SK-N-SH (cell line): ENCODE data around the gene WDR64.

Experiments
- CHD2 ChIP-seq: fragments of 150-350 bp; IDR thresholded peaks from 2 replicates; pipeline ENCODE4 v1.6.1; 2018; ENCODE audit warnings: low read length; ENCODE audit not compliant: partially characterized antibody
- EP300 ChIP-seq, 2 experiments: IDR thresholded peaks; 2 replicates each; pipeline versions ENCODE4 v1.4.0 to v1.6.1; 2012; ENCODE audit warnings: borderline replicate concordance in 1 of 2, low read depth in 1 of 2, low read length in 1 of 2
- FOXJ3 ChIP-seq: sonication (generic); formaldehyde crosslinking; IDR thresholded peaks from 2 replicates; pipeline ENCODE4 v1.5.1; 2020; ENCODE audit warnings: mild to moderate bottlenecking, missing genetic modification reagents
- FOXM1 ChIP-seq: IDR thresholded peaks from 2 replicates; pipeline ENCODE4 v1.4.0; 2012; ENCODE audit warnings: low read depth, mild to moderate bottlenecking
- GABPA ChIP-seq: IDR thresholded peaks from 2 replicates; pipeline ENCODE4 v1.4.0; 2012; ENCODE audit warnings: low read depth, mild to moderate bottlenecking
- JUND ChIP-seq: IDR thresholded peaks from 2 replicates; pipeline ENCODE4 v1.4.0; 2012
- MXI1 ChIP-seq: IDR thresholded peaks from 2 replicates; pipeline ENCODE4 v1.6.1; 2012; ENCODE audit warnings: mild to moderate bottlenecking, low read depth, low read length, improper control_type of control experiment
- POLR2AphosphoS5 ChIP-seq: IDR thresholded peaks from 2 replicates; pipeline ENCODE4 v1.6.1; 2012; ENCODE audit warnings: low read depth, low read length
- SIN3A ChIP-seq: IDR thresholded peaks from 2 replicates; pipeline ENCODE4 v1.6.1; 2012; ENCODE audit warnings: low read depth, mild to moderate bottlenecking, low read length, moderate library complexity, borderline replicate concordance
- SMC3 ChIP-seq: IDR thresholded peaks from 2 replicates; pipeline ENCODE4 v1.6.1; 2012; ENCODE audit warnings: low read depth, low read length, improper control_type of control experiment
- TF ChIP-seq, protein P1 (sequence below): fragments of 200-600 bp; sonication (generic); IDR thresholded peaks from 2 replicates; pipeline ENCODE4 v1.6.1; 2017; ENCODE audit warnings: antibody characterized with exemption, mild to moderate bottlenecking, moderate library complexity
- TF ChIP-seq, protein P2 (sequence below): fragments of 150-350 bp; IDR thresholded peaks from 2 replicates; pipeline ENCODE4 v1.6.1; 2017; ENCODE audit warnings: antibody characterized with exemption, low read length, low read depth, borderline replicate concordance
- TF ChIP-seq, protein P3 (sequence below): IDR thresholded peaks from 2 replicates; pipeline ENCODE4 v1.4.0; 2012; ENCODE audit warnings: low read depth, borderline replicate concordance

DNA sequence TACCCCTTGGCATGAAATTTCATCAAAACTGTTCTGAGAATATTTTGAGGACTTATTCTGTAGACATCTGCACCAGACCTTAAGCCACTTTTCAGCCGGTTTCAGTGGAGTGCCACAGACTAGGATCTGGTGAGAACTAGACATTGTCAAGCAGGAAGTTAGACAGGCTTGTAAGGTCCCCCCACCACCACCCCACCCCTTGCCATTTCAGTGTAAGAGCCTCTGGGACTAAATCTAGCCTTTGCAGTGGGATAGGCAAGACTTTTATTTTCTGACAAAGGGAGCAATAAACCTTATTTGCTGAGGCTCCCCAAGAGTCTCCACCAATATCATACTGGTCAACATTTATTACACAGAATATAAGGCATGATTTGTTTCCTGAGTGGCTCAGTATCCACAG, 118.0 kb downstream of the WDR64 start:
- TF ChIP-seq, protein P1, sequence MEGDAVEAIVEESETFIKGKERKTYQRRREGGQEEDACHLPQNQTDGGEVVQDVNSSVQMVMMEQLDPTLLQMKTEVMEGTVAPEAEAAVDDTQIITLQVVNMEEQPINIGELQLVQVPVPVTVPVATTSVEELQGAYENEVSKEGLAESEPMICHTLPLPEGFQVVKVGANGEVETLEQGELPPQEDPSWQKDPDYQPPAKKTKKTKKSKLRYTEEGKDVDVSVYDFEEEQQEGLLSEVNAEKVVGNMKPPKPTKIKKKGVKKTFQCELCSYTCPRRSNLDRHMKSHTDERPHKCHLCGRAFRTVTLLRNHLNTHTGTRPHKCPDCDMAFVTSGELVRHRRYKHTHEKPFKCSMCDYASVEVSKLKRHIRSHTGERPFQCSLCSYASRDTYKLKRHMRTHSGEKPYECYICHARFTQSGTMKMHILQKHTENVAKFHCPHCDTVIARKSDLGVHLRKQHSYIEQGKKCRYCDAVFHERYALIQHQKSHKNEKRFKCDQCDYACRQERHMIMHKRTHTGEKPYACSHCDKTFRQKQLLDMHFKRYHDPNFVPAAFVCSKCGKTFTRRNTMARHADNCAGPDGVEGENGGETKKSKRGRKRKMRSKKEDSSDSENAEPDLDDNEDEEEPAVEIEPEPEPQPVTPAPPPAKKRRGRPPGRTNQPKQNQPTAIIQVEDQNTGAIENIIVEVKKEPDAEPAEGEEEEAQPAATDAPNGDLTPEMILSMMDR: no peak
- TF ChIP-seq CHD2: no peak
- no peak for TF ChIP-seq MXI1
- TF ChIP-seq, protein P2, sequence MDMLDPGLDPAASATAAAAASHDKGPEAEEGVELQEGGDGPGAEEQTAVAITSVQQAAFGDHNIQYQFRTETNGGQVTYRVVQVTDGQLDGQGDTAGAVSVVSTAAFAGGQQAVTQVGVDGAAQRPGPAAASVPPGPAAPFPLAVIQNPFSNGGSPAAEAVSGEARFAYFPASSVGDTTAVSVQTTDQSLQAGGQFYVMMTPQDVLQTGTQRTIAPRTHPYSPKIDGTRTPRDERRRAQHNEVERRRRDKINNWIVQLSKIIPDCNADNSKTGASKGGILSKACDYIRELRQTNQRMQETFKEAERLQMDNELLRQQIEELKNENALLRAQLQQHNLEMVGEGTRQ: no peak
- TF ChIP-seq SIN3A: no peak
- TF ChIP-seq SMC3: no peak
- no peak for TF ChIP-seq EP300 (IDR thresholded peaks at IDR 0.05; ENCODE audit: borderline replicate concordance in 1 of 2, low read depth in 1 of 2, low read length in 1 of 2)
- no peak for TF ChIP-seq FOXM1
- no peak for TF ChIP-seq JUND
- no peak for TF ChIP-seq POLR2AphosphoS5
- TF ChIP-seq, protein P3, sequence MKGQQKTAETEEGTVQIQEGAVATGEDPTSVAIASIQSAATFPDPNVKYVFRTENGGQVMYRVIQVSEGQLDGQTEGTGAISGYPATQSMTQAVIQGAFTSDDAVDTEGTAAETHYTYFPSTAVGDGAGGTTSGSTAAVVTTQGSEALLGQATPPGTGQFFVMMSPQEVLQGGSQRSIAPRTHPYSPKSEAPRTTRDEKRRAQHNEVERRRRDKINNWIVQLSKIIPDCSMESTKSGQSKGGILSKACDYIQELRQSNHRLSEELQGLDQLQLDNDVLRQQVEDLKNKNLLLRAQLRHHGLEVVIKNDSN: no peak
- TF ChIP-seq FOXJ3 (CRISPR knock-in tag): no peak
- TF ChIP-seq GABPA: no peak
